ENCODE data around the gene EPS8L2.

Gene EPS8L2

DNA sequence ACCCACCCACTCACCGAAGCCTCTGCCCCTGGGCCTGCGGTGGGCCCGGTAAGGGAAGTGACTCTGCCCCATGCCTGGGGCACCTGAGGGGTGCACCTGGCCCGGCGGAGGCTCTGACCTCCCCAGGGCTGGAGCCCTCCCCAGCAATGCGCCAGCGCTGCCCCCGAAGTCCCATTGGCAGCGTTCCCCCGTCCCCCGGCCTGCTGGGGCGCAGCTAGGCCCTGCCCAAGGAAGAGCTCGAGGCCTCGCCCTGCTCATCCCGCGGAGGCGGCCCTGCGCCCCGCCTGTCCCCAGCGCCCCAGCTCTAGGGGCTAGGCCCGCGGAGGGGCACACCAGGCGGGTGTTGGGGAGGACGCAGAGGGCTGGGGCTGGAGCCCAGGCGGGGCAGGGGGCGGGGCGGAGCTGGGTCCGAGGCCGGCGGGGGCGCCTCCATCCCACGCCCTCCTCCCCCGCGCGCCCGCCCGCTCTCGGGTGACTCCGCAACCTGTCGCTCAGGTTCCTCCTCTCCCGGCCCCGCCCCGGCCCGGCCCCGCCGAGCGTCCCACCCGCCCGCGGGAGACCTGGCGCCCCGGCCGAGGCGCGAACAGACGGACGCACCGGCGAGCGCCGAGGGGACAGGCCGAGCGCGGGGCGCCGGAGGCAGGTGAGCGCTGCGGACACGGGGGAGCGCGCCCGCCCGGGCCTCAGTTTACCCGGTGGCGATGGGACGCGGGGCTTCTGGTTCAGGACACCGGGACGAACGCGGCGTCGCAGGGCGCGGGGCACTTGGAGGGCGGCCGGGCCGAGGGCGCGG is at the start of gene EPS8L2:
EPS8L2 (plus strand) TSS at position 586 of the 793 bp plus-strand sequence. CDS start 3,177 bp downstream, outside the sequence.
- DNase-seq (ENCODE audit: low read depth): no peak

DNA sequence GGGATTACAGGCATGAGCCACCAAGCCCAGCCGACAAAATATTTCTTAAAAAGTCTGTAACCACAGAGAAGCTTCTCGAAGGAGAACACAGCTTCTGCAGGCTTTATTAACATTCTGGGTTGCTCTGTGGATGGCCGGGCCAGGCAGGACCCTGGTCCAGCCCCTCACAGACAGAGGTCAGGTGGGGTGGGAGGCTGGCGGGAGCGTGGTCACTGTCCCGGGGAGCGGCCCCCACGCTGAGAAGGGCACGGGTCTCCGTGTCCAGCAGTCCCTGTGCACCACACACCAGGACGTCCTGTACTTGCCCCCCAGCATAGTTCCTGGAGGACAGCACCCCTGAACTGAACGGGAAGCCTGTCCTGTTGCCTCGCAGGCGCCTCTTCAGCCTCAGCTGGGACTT is 49.6 kb upstream of the EPS8L2 start:
- no peak for DNase-seq (ENCODE audit: low read depth)

DNA sequence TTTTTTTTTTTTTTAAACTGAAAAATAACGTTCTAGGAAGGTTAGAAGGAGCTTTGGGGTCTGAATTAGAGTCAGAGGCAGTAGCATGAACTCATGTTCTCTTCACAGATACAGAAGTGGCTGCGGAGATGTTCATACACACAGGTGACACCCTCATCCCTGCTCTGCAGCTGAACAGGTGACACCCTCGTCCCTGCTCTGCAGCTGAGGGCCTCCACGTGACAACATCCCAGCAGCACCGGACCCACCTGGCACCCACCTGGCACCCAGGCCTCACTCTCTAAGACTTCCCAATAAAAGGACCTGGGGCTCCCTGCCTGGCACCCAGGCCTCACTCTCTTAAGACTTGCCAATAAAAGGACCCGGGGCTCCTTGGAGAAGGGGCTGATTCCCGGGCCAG is 49.2 kb upstream of the EPS8L2 start:
- no peak for DNase-seq (ENCODE audit: low read depth)

DNA sequence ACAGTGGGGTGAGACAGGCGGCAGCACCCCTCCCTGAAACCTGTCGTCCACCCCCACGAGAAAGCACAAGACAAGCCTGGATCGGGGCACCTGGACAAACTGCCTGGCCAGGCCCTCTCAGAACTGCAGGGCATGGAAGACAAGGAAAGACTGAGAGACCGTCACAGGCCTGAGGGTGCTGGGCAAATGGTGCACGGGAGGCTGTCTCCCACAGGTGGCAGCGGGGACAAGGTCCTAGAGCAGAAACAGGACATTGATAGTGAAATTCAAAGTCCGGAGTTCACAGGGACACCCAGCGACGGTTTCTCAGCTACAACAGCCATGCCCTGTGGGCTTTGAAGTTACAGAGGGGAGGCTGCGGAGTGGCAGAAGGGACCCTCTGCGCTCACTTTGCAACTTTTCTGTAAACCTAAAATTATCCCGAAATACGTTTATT is 48.3 kb upstream of the EPS8L2 start:
- DNase-seq (ENCODE audit: low read depth): no peak

- no peak for DNase-seq (ENCODE audit: low read depth)
Measured at GRCh38 chr11:659532-660085, 46.4 kb upstream of the EPS8L2 start.

DNA sequence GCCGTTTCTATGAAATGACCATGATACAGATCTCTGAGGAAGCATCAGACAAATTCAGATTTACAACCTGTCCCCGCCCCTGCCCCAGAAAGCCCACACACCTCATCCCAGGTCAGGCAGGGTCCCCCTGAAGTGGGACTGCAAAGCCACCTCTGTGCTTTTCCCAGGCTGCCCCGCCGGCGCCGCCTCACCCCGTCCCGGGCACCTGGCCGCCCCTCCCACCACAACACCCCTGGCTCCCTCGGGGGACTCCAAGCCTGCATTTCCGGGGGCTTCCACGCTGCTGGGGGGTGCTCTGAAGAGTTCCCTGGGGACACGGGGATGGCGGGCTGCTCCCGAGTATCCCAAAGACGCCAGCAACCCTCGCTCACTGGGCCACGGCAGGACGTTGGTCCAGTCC is 45.8 kb upstream of the EPS8L2 start:
- no peak for DNase-seq (ENCODE audit: low read depth)

DNA sequence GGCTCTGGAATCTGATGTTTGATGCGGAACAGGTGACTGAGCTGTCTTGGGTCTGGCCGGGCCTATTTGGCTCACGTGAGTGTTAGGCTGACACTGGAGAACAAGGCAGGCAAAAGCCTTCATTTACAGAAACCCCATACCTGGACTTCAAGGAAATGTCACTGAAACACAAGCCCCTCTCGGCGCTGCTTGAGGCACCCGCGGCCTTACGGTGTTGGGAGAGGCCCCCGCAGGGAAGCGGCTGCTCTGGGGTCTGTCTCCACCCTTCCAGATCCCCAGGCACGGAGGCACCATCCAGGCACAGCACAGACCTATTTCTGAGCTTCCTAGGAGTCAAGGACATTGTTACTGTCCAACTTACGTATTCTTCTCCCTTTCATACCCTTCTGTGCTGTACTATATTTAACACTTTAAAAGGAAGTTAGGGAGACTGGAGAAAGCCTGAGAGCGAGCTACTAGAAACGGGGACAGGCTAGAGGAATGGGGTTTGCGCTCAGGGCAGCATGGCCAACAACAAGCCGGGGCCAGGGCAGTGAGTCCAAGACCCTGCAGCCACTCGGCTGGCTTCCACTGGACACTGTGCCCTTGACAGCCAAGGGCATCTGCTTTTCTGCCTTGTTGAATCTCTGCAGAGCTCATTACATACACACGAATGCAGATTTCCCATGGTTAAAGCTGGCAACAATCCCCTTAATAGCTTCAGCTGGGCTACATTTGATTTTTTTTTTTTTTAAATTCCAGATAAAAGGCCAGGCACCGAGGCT is 45.2 kb upstream of the EPS8L2 start:
- DNase-seq (ENCODE audit: low read depth): no peak

DNA sequence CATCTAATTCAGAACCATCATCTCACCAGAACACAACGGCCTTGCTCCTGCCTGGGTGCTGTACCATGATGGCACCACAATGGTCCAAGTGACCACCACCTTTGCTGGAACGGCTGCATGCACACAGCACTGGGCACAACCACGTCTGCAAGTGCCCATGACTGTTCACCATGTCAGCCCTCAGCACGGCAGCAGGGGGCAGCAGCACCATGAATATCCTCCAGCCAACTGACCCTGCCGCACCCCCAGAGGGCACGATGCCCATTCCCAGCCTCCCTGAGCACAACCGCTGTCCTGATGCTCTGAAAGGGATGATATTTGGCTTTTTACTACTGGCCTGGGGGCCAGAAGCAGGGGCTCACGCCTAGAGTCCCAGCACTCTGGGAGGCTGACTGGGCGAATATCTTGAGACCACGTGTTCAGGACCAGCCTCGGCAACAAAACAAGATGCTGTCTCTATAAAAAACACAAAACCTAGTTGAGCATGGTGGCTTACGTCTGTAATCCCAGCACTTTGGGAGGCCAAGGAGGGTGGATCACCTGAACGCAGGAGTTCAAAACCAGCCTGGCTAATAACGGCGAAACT is 43.2 kb upstream of the EPS8L2 start:
- DNase-seq (ENCODE audit: low read depth): no peak

DNA sequence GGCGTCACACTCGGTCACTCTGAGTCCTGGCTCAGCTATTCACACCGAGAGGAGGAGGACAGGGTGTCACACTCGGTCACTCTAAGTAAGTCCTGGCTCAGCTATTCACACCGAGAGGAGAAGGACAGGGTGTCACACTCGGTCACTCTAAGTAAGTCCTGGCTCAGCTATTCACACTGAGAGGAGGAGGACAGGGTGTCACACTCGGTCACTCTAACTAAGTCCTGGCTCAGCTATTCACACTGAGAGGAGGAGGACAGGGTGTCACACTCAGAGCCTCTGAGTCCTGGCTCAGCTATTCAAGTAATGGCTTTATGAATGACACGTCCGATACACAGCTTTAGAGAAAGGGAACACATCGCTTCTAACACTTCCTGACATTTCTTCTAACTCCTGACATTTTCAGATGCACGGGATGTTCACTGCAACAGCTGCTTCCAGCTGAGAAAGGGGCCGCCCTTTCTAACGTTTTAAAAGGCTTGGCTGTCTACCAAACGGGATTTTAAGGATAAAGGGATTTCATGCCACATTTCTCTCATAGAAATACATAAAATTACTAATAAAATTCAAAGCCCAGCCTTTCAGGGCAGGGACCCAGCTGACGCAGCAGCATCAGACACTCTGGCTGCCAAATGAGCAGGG is 40.8 kb upstream of the EPS8L2 start:
- no peak for DNase-seq (ENCODE audit: low read depth)

GRCh38 chr11:665704-666281 is 40.2 kb upstream of the EPS8L2 start:
- peak; percentile 55 for DNase-seq (ENCODE audit: low read depth)

- no peak for DNase-seq (ENCODE audit: low read depth)
Measured at GRCh38 chr11:673866-674265, 32.2 kb upstream of the EPS8L2 start.

DNA sequence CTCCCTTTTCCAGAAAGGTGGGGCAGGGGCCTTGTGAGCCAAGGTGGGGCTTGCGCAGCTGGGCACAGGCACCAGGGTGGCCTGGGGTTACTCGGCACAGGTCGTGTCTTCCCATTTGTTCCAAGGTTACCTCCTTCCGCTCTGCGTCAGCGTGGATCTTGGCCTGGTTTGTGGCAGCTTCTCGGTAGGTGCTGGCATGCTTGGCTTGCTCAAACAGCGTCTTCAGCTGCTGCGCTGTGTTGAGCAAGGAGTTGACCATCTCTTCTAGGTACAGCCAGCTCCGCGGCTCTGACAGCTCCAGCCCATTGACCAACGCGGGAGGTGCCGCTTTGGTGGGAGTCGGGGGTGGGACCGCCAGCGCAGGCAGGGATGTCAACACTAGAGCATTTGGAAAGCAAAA is 31.6 kb upstream of the EPS8L2 start:
- no peak for DNase-seq (ENCODE audit: low read depth)

GRCh38 chr11:678297-678696 is 27.7 kb upstream of the EPS8L2 start:
- no peak for DNase-seq (ENCODE audit: low read depth)

- no peak for DNase-seq (ENCODE audit: low read depth)
Measured at GRCh38 chr11:679271-680207, 26.5 kb upstream of the EPS8L2 start.

DNA sequence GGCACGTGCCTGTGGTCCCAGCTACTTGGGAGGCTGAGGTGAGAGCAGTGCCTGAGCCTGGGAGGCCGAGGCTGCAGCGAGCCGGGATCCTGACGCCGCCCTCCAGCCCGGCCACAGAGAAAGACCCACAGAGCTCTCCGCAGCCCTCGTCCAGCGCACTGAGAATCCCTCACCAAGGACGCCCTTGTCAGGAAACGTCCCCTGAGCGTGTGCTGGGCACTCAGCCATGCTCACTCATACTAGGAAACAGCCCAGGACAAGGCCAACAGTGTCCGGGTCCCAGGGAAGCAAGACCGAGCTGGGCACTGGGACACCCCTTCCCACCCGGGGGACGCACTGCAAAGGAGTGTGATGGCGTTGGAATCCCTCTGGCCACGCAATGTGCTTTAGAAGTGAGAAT is 25.6 kb upstream of the EPS8L2 start:
- no peak for DNase-seq (ENCODE audit: low read depth)

DNA sequence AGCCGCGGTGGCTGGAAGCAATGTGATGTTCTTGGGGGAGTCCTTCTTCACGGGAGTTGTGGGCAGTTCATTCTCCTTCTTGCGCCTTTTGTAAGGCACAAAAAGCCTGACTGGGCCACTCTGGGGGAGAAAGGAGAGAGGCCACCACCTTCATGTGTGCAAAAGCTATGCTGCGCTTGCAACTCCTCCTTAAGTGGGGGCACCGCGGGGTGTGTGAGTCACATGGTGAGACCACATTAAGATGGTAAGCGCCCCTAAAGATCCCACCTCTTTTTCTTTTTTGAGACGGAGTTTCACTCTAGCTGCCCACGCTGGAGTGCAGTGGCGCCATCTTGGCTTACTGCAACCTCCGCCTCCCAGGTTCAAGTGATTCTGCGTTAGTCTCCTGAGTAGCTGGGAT is 25.1 kb upstream of the EPS8L2 start:
- DNase-seq (ENCODE audit: low read depth): no peak

- DNase-seq (ENCODE audit: low read depth): no peak
Measured at GRCh38 chr11:686451-687243, 19.4 kb upstream of the EPS8L2 start.

DNA sequence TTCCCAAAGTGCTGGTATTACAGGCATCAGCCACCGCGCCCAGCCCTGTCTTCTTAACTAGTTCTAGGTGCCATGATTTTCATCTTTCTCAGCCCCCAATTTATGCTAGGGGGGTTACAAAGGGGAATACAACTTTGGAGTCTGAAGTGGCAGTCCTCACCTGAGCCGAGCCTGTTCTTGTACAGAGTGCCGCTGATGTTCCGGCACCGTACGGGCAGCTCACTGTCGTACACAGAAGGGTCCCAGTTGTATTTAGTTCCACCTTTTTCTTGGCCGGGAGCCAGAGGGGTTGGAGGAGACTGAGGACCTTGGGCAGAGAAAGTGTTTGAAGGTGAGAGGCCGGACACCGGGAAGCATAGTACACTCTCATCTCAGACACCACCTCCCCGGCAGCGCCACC is 18.3 kb upstream of the EPS8L2 start:
- no peak for DNase-seq (ENCODE audit: low read depth)

GRCh38 chr11:688681-689080 is 17.4 kb upstream of the EPS8L2 start:
- no peak for DNase-seq (ENCODE audit: low read depth)

GRCh38 chr11:689625-690024 is 16.4 kb upstream of the EPS8L2 start:
- no peak for DNase-seq (ENCODE audit: low read depth)
